ENCODE results near the gene PHF11. TPM values are rescaled to one million over a fixed set of nuclear protein-coding genes. Genes with fewer than 3 reads are reported as not detected.

Gene PHF11
- total RNA-seq, 1 experiment from 2014 or later: 16.0 TPM

DNA sequence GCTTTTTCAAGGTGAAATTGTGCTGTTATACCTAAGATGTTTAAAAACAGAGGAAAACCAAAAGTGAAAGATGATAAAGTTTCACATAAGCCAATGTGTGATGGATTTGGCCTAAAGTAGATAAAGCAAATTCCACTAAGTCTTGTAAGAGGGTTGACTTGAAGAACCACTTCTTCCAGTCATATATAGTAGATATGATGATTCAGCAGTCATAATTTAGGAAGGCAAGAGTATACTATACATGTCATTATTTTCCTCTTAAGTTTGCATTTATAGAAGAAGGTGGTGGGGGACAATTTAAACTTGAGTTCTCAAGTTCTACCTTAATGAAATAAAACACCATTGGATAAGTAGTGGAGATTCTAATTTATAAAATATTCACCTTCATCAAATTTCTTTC, 37.3 kb downstream of the PHF11 start:
- ChIA-PET CTCF (no interaction called here), POLR2A (ENCODE audit: low non-redundant PET) (no interaction called here)
- no peak overlapping the region for H3K27ac ChIP-seq (ENCODE audit: low read depth, low read length, poor library complexity, severe bottlenecking)
- BruUV-seq (replicated peaks): TSS peak; percentile 49
- H3K4me1 ChIP-seq (ENCODE audit: insufficient read depth, low read length, poor library complexity, severe bottlenecking): peaks cover 14% of the 10 kb centered on the region
- H3K9me3 ChIP-seq (ENCODE audit: low read depth, low read length, poor library complexity, severe bottlenecking): no peaks in the 10 kb centered on the region
- no peak overlapping the region for H3K4me3 ChIP-seq (ENCODE audit: low read depth, low read length, poor library complexity, severe bottlenecking)
- no peak for TF ChIP-seq EZH2 (IDR thresholded peaks at IDR 0.05; ENCODE audit: borderline replicate concordance, low read depth, low read length, poor library complexity, severe bottlenecking)
- TF ChIP-seq, protein P1, sequence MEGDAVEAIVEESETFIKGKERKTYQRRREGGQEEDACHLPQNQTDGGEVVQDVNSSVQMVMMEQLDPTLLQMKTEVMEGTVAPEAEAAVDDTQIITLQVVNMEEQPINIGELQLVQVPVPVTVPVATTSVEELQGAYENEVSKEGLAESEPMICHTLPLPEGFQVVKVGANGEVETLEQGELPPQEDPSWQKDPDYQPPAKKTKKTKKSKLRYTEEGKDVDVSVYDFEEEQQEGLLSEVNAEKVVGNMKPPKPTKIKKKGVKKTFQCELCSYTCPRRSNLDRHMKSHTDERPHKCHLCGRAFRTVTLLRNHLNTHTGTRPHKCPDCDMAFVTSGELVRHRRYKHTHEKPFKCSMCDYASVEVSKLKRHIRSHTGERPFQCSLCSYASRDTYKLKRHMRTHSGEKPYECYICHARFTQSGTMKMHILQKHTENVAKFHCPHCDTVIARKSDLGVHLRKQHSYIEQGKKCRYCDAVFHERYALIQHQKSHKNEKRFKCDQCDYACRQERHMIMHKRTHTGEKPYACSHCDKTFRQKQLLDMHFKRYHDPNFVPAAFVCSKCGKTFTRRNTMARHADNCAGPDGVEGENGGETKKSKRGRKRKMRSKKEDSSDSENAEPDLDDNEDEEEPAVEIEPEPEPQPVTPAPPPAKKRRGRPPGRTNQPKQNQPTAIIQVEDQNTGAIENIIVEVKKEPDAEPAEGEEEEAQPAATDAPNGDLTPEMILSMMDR (conservative IDR thresholded peaks at IDR 0.05; ENCODE audit: low read depth, low read length): no peak
- DNase-seq (ENCODE audit: low spot score): no peak
- no peaks in the 10 kb centered on the region for H3K36me3 ChIP-seq (ENCODE audit: insufficient read depth, low read length, poor library complexity, severe bottlenecking)
- intact Hi-C loops (cut with micrococcal nuclease; ENCODE audit: unreplicated experiment): no loop called here
- H3K27me3 ChIP-seq (replicated peaks; ENCODE audit: insufficient read depth, low read depth, low read length, poor library complexity): peaks cover 7% of the 10 kb centered on the region

DNA sequence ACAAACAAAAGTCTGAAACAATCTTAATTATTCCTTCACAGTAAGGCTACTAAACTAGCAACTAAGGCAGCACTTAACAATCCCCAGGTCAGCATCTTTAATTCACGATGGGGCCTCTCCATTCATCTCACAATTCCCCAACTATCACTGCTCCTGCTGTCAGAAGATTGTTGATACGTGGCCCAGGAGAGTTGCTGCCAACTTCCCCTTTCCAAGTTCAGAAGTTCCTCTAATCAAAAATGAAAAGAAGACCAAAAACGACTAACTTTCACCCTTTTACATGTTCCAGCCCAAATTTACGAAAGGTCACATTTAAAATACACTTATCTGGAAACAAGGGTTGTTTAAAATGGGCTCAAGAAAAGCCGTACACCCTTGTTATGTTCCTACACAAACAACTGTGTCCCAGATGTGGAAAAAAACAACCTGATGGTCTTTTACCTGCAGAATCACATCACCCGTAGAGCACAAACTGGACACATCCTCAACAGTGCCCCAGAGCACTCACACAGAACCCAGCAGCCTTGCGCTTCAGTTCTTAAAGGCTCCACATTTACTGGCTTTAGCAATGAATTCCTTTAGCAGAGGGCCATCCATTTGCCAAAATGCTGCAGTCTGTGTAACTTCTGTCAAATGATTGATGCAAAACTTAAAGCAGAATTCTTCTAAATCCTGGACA, 38.0 kb downstream of the PHF11 start:
- ChIA-PET POLR2A (ENCODE audit: low non-redundant PET) (no interaction called here), CTCF (no interaction called here)
- no peak for TF ChIP-seq EZH2 (IDR thresholded peaks at IDR 0.05; ENCODE audit: borderline replicate concordance, low read depth, low read length, poor library complexity, severe bottlenecking)
- TF ChIP-seq, protein P1 (conservative IDR thresholded peaks at IDR 0.05; ENCODE audit: low read depth, low read length): no peak
- H3K27ac ChIP-seq (ENCODE audit: low read depth, low read length, poor library complexity, severe bottlenecking): no peak overlapping the region
- H3K36me3 ChIP-seq (ENCODE audit: insufficient read depth, low read length, poor library complexity, severe bottlenecking): no peaks in the 10 kb centered on the region
- peaks cover 5% of the 10 kb centered on the region for H3K27me3 ChIP-seq (replicated peaks; ENCODE audit: insufficient read depth, low read depth, low read length, poor library complexity)
- peaks cover 14% of the 10 kb centered on the region for H3K4me1 ChIP-seq (ENCODE audit: insufficient read depth, low read length, poor library complexity, severe bottlenecking)
- BruUV-seq (replicated peaks): no TSS peak
- intact Hi-C loops (cut with micrococcal nuclease; ENCODE audit: unreplicated experiment): no loop called here
- H3K4me3 ChIP-seq (ENCODE audit: low read depth, low read length, poor library complexity, severe bottlenecking): no peak overlapping the region
- H3K9me3 ChIP-seq (ENCODE audit: low read depth, low read length, poor library complexity, severe bottlenecking): no peaks in the 10 kb centered on the region
- no peak for DNase-seq (ENCODE audit: low spot score)

DNA sequence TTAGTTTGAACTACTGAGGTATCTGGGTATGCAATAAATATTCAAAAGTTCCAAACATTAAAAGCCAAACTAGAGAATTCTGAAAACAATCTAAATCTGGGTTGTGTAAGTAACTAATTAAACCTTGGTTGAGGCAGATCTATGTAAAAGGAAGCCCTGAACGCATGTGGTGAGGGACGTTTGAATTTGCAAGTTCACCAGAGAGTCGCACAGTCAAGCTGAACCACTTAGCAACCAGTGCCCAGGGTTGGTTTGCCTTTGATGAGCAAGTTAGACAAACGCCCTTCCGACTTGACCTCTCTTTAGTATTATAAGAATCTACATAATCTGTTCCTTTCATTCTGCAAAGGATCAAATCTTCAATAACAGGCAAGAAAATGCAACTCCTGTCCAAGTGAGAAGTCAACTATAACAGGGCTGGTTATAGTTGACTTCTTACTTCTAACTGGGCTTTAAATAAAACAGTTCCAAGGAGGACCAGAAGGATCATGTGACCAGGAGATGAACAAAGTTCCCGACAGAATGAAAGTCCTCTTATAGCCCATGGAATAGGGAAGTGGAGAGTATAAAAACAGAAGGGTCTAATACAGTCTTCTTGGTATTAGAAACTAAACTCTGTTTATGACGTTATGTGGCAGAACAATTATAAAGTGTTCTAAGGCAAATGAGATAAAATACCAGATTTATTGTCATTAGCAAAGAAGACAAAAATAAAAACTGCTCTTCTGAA, 40.6 kb downstream of the PHF11 start:
- no TSS peak for BruUV-seq (replicated peaks)
- H3K4me1 ChIP-seq (ENCODE audit: insufficient read depth, low read length, poor library complexity, severe bottlenecking): peaks cover under 1% of the 10 kb centered on the region
- TF ChIP-seq EZH2 (IDR thresholded peaks at IDR 0.05; ENCODE audit: borderline replicate concordance, low read depth, low read length, poor library complexity, severe bottlenecking): no peak
- TF ChIP-seq, protein P1 (conservative IDR thresholded peaks at IDR 0.05; ENCODE audit: low read depth, low read length): no peak
- POLR2A ChIA-PET (ENCODE audit: low non-redundant PET): no interaction called here
- CTCF ChIA-PET: no interaction called here
- H3K27ac ChIP-seq (ENCODE audit: low read depth, low read length, poor library complexity, severe bottlenecking): no peak overlapping the region
- H3K9me3 ChIP-seq (ENCODE audit: low read depth, low read length, poor library complexity, severe bottlenecking): no peaks in the 10 kb centered on the region
- peaks cover 6% of the 10 kb centered on the region for H3K36me3 ChIP-seq (ENCODE audit: insufficient read depth, low read length, poor library complexity, severe bottlenecking)
- no peak for DNase-seq (ENCODE audit: low spot score)
- no peaks in the 10 kb centered on the region for H3K27me3 ChIP-seq (replicated peaks; ENCODE audit: insufficient read depth, low read depth, low read length, poor library complexity)
- no peak overlapping the region for H3K4me3 ChIP-seq (ENCODE audit: low read depth, low read length, poor library complexity, severe bottlenecking)
- intact Hi-C loops (cut with micrococcal nuclease; ENCODE audit: unreplicated experiment): no loop called here
